ENCODE measurements around the gene FOLR1.
"Not testable (repeated sequence)": the region's sequence is repeated elsewhere in the genome, so short reads cannot be mapped to it uniquely, and the experiment has no call there.

FOLR1 gene

GRCh38 chr11:72191961-72192381 is at the start of gene FOLR1:
FOLR1 (plus strand) TSS chr11:72192140; CDS start chr11:72192174, 34 bp downstream.
- peak; percentile 80 for DNase-seq (ENCODE audit: low spot score)

- DNase-seq (ENCODE audit: low spot score), result not testable (repeated sequence)
These were observed 49.4 kb upstream of the FOLR1 start for GRCh38 chr11:72142543-72142942.

- no peak for DNase-seq (ENCODE audit: low spot score)
These were observed 47.0 kb upstream of the FOLR1 start for GRCh38 chr11:72144807-72145565.

- DNase-seq (ENCODE audit: low spot score), result no peak
These were observed 45.3 kb upstream of the FOLR1 start for GRCh38 chr11:72146625-72147024.

GRCh38 chr11:72150882-72151281 is 41.1 kb upstream of the FOLR1 start:
- DNase-seq (ENCODE audit: low spot score), result no peak

- DNase-seq (ENCODE audit: low spot score), result not testable (repeated sequence)
These were observed 38.1 kb upstream of the FOLR1 start for GRCh38 chr11:72153874-72154273.

GRCh38 chr11:72154816-72155215 is 37.1 kb upstream of the FOLR1 start:
- DNase-seq (ENCODE audit: low spot score), result no peak

- DNase-seq (ENCODE audit: low spot score), result no peak
These were observed 36.2 kb upstream of the FOLR1 start for GRCh38 chr11:72155751-72156150.

- DNase-seq (ENCODE audit: low spot score), result no peak
These were observed 34.8 kb upstream of the FOLR1 start for GRCh38 chr11:72157131-72157530.

GRCh38 chr11:72160319-72160718 is 31.6 kb upstream of the FOLR1 start:
- no peak for DNase-seq (ENCODE audit: low spot score)

GRCh38 chr11:72162891-72163492 is 28.9 kb upstream of the FOLR1 start:
- DNase-seq (ENCODE audit: low spot score), result no peak

GRCh38 chr11:72164187-72164586 is 27.8 kb upstream of the FOLR1 start:
- DNase-seq (ENCODE audit: low spot score), result not testable (repeated sequence)

- DNase-seq (ENCODE audit: low spot score), result not testable (repeated sequence)
These were observed 22.8 kb upstream of the FOLR1 start for GRCh38 chr11:72169046-72169555.

- DNase-seq (ENCODE audit: low spot score), result not testable (repeated sequence)
These were observed 22.2 kb upstream of the FOLR1 start for GRCh38 chr11:72169754-72170153.

GRCh38 chr11:72172043-72172442 is 19.9 kb upstream of the FOLR1 start:
- DNase-seq (ENCODE audit: low spot score), result not testable (repeated sequence)

- no peak for DNase-seq (ENCODE audit: low spot score)
These were observed 18.6 kb upstream of the FOLR1 start for GRCh38 chr11:72173291-72173690.

- DNase-seq (ENCODE audit: low spot score), result no peak
These were observed 17.5 kb upstream of the FOLR1 start for GRCh38 chr11:72174302-72175070.

GRCh38 chr11:72177656-72178055 is 14.3 kb upstream of the FOLR1 start:
- no peak for DNase-seq (ENCODE audit: low spot score)

- DNase-seq (ENCODE audit: low spot score), result no peak
These were observed 12.7 kb upstream of the FOLR1 start for GRCh38 chr11:72179049-72179803.

GRCh38 chr11:72179804-72180396 is 12.0 kb upstream of the FOLR1 start:
- no peak for DNase-seq (ENCODE audit: low spot score)

- DNase-seq (ENCODE audit: low spot score), result not testable (repeated sequence)
These were observed 10.9 kb upstream of the FOLR1 start for GRCh38 chr11:72180892-72181552.

All from iPS-NIHi11 (cell line).